ENCODE results near the gene ASH1L.
"Not testable (repeated sequence)": the region's sequence is repeated elsewhere in the genome, so short reads cannot be mapped to it uniquely, and the experiment has no call there.

Gene ASH1L

GRCh38 chr1:155300553-155301329 lies 261.9 kb downstream of the ASH1L start:
- DNase-seq, result no peak

GRCh38 chr1:155300024-155300423 lies 262.6 kb downstream of the ASH1L start:
- no peak for DNase-seq

GRCh38 chr1:155297384-155297783 lies 265.2 kb downstream of the ASH1L start:
- DNase-seq, result no peak

- DNase-seq, result no peak
These were observed 265.9 kb downstream of the ASH1L start for GRCh38 chr1:155296661-155297060.

- DNase-seq, result no peak
These were observed 266.7 kb downstream of the ASH1L start for GRCh38 chr1:155295942-155296267.

- DNase-seq, result no peak
These were observed 267.2 kb downstream of the ASH1L start for GRCh38 chr1:155295183-155295941.

GRCh38 chr1:155294520-155295182 lies 268.0 kb downstream of the ASH1L start:
- DNase-seq, result no peak

GRCh38 chr1:155293086-155293749 lies 269.4 kb downstream of the ASH1L start:
- DNase-seq, result no peak

- not testable (repeated sequence) for DNase-seq
These were observed 271.6 kb downstream of the ASH1L start for GRCh38 chr1:155291006-155291405.

- no peak for DNase-seq
These were observed 274.5 kb downstream of the ASH1L start for GRCh38 chr1:155287987-155288543.

- no peak for DNase-seq
These were observed 276.1 kb downstream of the ASH1L start for GRCh38 chr1:155286544-155286943.

- no peak for DNase-seq
These were observed 277.0 kb downstream of the ASH1L start for GRCh38 chr1:155285631-155286044.

Data from stimulated activated CD4-positive, alpha-beta T cell treated with anti-CD3 and anti-CD28 coated beads, Interleukin-4, amount 100 ng/mL, for 4 hours (primary cell).